H1 (cell line): ENCODE data around the gene S1PR3. TPM values are rescaled to one million over a fixed set of nuclear protein-coding genes. Genes with fewer than 3 reads are reported as not detected.

Experiments
- CTCF ChIA-PET: fragments of 300-600 bp; sonication (Branson Sonifier 250); formaldehyde crosslinking; loops from one replicate; lab custom pipeline; 2021; ENCODE audit not compliant: partially characterized antibody; lab: Charles Lee
- POLR2A ChIA-PET: fragments of 300-600 bp; sonication (Branson Sonifier 250); formaldehyde crosslinking; loops from one replicate; lab custom pipeline; 2021; ENCODE audit warnings: inconsistent platforms; ENCODE audit not compliant: partially characterized antibody; lab: Charles Lee
- DNase-seq, 2 experiments: peaks; one replicate each; pipeline versions ENCODE4 v3.0.0 to v3.0.0-alpha.2; 2010 to 2022; ENCODE audit warnings: low spot score in 2 of 2, low read depth in 1 of 2, mixed read lengths in 1 of 2
- FAIRE-seq: peaks from 2 replicates; lab custom pipeline; 2011; peaks lifted over from hg19 to GRCh38; lab: Jason Lieb, UNC
- H2AFZ ChIP-seq: 2 replicates; pipeline ENCODE4 v1.8.1; 2012; ENCODE audit warnings: low read length, inconsistent platforms
- H2AK5ac ChIP-seq: 2 replicates; pipeline ENCODE4 v1.6.1; 2013; ENCODE audit warnings: low read depth, low read length
- H2BK120ac ChIP-seq: replicated peaks from 2 replicates; pipeline ENCODE3; 2013; ENCODE audit warnings: low read depth, low read length, inconsistent platforms
- H2BK12ac ChIP-seq: 2 replicates; pipeline ENCODE4 v1.6.1; 2013; ENCODE audit warnings: low read depth, low read length
- H2BK15ac ChIP-seq: 2 replicates; pipeline ENCODE4 v1.6.1; 2013; ENCODE audit warnings: low read length
- H2BK20ac ChIP-seq: 2 replicates; pipeline ENCODE4 v1.6.1; 2013; ENCODE audit warnings: low read length
- H2BK5ac ChIP-seq: 2 replicates; pipeline ENCODE4 v1.6.1; 2013; ENCODE audit warnings: low read depth, low read length
- H3K14ac ChIP-seq: 2 replicates; pipeline ENCODE4 v1.6.1; 2013; ENCODE audit warnings: inconsistent platforms; ENCODE audit not compliant: insufficient read length
- H3K18ac ChIP-seq: 2 replicates; pipeline ENCODE4 v1.6.1; 2013; ENCODE audit warnings: low read length; ENCODE audit errors: extremely low read depth
- H3K23ac ChIP-seq: 2 replicates; pipeline ENCODE4 v1.6.1; 2013; ENCODE audit warnings: inconsistent platforms; ENCODE audit not compliant: insufficient read length
- H3K23me2 ChIP-seq: 2 replicates; pipeline ENCODE4 v1.6.1; 2013; ENCODE audit warnings: low read depth, low read length
- H3K27ac ChIP-seq: 2 replicates; pipeline ENCODE4 v1.6.1; 2011; ENCODE audit warnings: low read depth, low read length, inconsistent platforms
- H3K27me3 ChIP-seq, 4 experiments: replicated peaks in 1 of 4; 1 replicate in 1 of 4; 2 replicates in 3 of 4; pipeline versions ENCODE4 v1.6.1 to v1.8.1; 2011 to 2013; ENCODE audit warnings: low read length in 3 of 4, mild to moderate bottlenecking in 3 of 4, inconsistent platforms in 2 of 4, mixed read lengths in 2 of 4, moderate library complexity in 1 of 4; ENCODE audit not compliant: control insufficient read depth in 3 of 4, insufficient read depth in 3 of 4; ENCODE audit errors: extremely low read depth in 1 of 4
- H3K36me3 ChIP-seq, 4 experiments: 2 replicates each; pipeline versions ENCODE4 v1.6.1 to v1.8.1; 2011 to 2013; ENCODE audit warnings: mild to moderate bottlenecking in 4 of 4, low read length in 3 of 4, moderate library complexity in 2 of 4, control low read depth in 1 of 4, inconsistent platforms in 1 of 4; ENCODE audit not compliant: insufficient read depth in 4 of 4, control insufficient read depth in 2 of 4
- H3K4ac ChIP-seq: replicated peaks from 2 replicates; pipeline ENCODE3; 2013; ENCODE audit warnings: low read length, low read depth, mixed read lengths, inconsistent platforms; ENCODE audit not compliant: insufficient read length
- H3K4me1 ChIP-seq, 4 experiments: replicated peaks in 1 of 4; 1 replicate in 1 of 4; 2 replicates in 3 of 4; pipeline versions ENCODE4 v1.6.1 to v1.8.1; 2011 to 2013; ENCODE audit warnings: low read length in 3 of 4, inconsistent platforms in 2 of 4, mixed read lengths in 1 of 4; ENCODE audit not compliant: insufficient read depth in 4 of 4, control insufficient read depth in 3 of 4
- H3K4me2 ChIP-seq, 2 experiments: 2 replicates each; pipeline versions ENCODE4 v1.6.1 to v1.8.1; 2011 to 2013; ENCODE audit warnings: low read depth in 2 of 2, low read length in 2 of 2, control low read depth in 1 of 2, inconsistent platforms in 1 of 2, mild to moderate bottlenecking in 1 of 2; ENCODE audit not compliant: insufficient read depth in 1 of 2
- H3K4me3 ChIP-seq, 4 experiments: fragments of 200-600, 300-600 bp in 1 of 4; sonication (generic), shearing (Covaris generic), sonication (Bioruptor Twin) in 1 of 4; 2 replicates each; pipeline versions ENCODE4 v1.5.1 to v1.8.1; 2011 to 2016; ENCODE audit warnings: low read length in 4 of 4, low read depth in 3 of 4, control low read depth in 2 of 4, inconsistent platforms in 2 of 4, mild to moderate bottlenecking in 2 of 4, mixed read lengths in 1 of 4, moderate library complexity in 1 of 4; ENCODE audit not compliant: insufficient read depth in 2 of 4; ENCODE audit errors: extremely low read depth in 1 of 4
- H3K56ac ChIP-seq: replicated peaks from 2 replicates; pipeline ENCODE3; 2013; ENCODE audit warnings: low read depth, mild to moderate bottlenecking, mixed read lengths, low read length, inconsistent platforms; ENCODE audit not compliant: insufficient read length
- H3K79me1 ChIP-seq: 2 replicates; pipeline ENCODE4 v1.6.1; 2013; ENCODE audit warnings: low read depth, low read length, control low read depth
- H3K79me2 ChIP-seq, 2 experiments: 2 replicates each; pipeline versions ENCODE4 v1.6.1 to v1.8.1; 2012 to 2013; ENCODE audit warnings: low read length in 2 of 2, mild to moderate bottlenecking in 2 of 2, inconsistent platforms in 1 of 2; ENCODE audit not compliant: insufficient read depth in 2 of 2, control insufficient read depth in 1 of 2
- H3K9ac ChIP-seq, 4 experiments: replicated peaks in 1 of 4; 1 replicate in 1 of 4; 2 replicates in 3 of 4; pipeline versions ENCODE4 v1.6.1 to v1.8.1; 2011 to 2013; ENCODE audit warnings: low read depth in 3 of 4, low read length in 3 of 4, control low read depth in 2 of 4, mild to moderate bottlenecking in 2 of 4, moderate library complexity in 2 of 4, inconsistent platforms in 1 of 4; ENCODE audit errors: extremely low read depth in 1 of 4
- H3K9me3 ChIP-seq, 2 experiments: 2 replicates each; pipeline versions ENCODE4 v1.6.1 to v1.8.1; 2012 to 2013; ENCODE audit warnings: mild to moderate bottlenecking in 2 of 2, moderate library complexity in 2 of 2, control low read depth in 1 of 2, inconsistent platforms in 1 of 2, low read depth in 1 of 2, low read length in 1 of 2, mixed read lengths in 1 of 2; ENCODE audit not compliant: insufficient read depth in 2 of 2
- H4K20me1 ChIP-seq, 2 experiments: replicated peaks in 1 of 2; 2 replicates each; pipeline versions ENCODE3 to v1.8.1; 2011 to 2013; ENCODE audit warnings: inconsistent platforms in 2 of 2, low read length in 2 of 2, mild to moderate bottlenecking in 1 of 2; ENCODE audit not compliant: insufficient read depth in 2 of 2, control insufficient read depth in 1 of 2
- H4K5ac ChIP-seq: 2 replicates; pipeline ENCODE4 v1.6.1; 2013; ENCODE audit warnings: low read length, low read depth, mixed read lengths, inconsistent platforms; ENCODE audit not compliant: insufficient read length
- H4K8ac ChIP-seq: 2 replicates; pipeline ENCODE4 v1.8.0; 2013; ENCODE audit warnings: mild to moderate bottlenecking, moderate library complexity, low read length, inconsistent platforms; ENCODE audit not compliant: insufficient read depth; ENCODE audit errors: extremely low read depth
- H4K91ac ChIP-seq: replicated peaks from 2 replicates; pipeline ENCODE3; 2013; ENCODE audit warnings: low read length, mixed read lengths, inconsistent platforms; ENCODE audit not compliant: insufficient read length
- ATF3 ChIP-seq: IDR thresholded peaks from 2 replicates; pipeline ENCODE4 v1.6.1; 2011; ENCODE audit warnings: low read depth, mild to moderate bottlenecking, low read length; ENCODE audit not compliant: insufficient read depth
- BACH1 ChIP-seq: IDR thresholded peaks from 2 replicates; pipeline ENCODE4 v1.6.1; 2012; ENCODE audit warnings: low read length, improper control_type of control experiment
- CBX8 ChIP-seq: fragments of 300-800, 300-1000 bp; sonication (generic); IDR thresholded peaks from 2 replicates; pipeline ENCODE4 v1.7.1; 2016; ENCODE audit warnings: low read depth, low read length, borderline replicate concordance
- CHD1 ChIP-seq: IDR thresholded peaks from 2 replicates; pipeline ENCODE4 v1.6.1; 2012; ENCODE audit warnings: low read depth, low read length, improper control_type of control experiment
- CREB1 ChIP-seq: IDR thresholded peaks from 2 replicates; pipeline ENCODE4 v1.6.1; 2012; ENCODE audit warnings: inconsistent platforms
- EZH2 ChIP-seq: fragments of 200-600 bp; sonication (generic); IDR thresholded peaks from 2 replicates; pipeline ENCODE4 v1.7.1; 2012; ENCODE audit warnings: low read depth, mild to moderate bottlenecking, moderate library complexity, low read length, inconsistent platforms; ENCODE audit not compliant: severe bottlenecking
- HDAC6 ChIP-seq: IDR thresholded peaks from one replicate; pipeline ENCODE4 v1.7.1; 2012; ENCODE audit warnings: low read depth, mild to moderate bottlenecking, inconsistent platforms, low read length, moderate library complexity
- JUN ChIP-seq: IDR thresholded peaks from 2 replicates; pipeline ENCODE4 v1.6.1; 2011; ENCODE audit warnings: low read depth, mild to moderate bottlenecking, improper control_type of control experiment, low read length
- KDM5A ChIP-seq: fragments of 200-600 bp; IDR thresholded peaks from 2 replicates; pipeline ENCODE4 v1.7.1; 2012; ENCODE audit warnings: mild to moderate bottlenecking, low read length, inconsistent platforms, mixed read lengths
- MAX ChIP-seq: IDR thresholded peaks from 2 replicates; pipeline ENCODE4 v1.6.1; 2012; ENCODE audit warnings: inconsistent platforms
- POLR2AphosphoS5 ChIP-seq: IDR thresholded peaks from 2 replicates; pipeline ENCODE4 v1.6.1; 2011; ENCODE audit warnings: low read depth, low read length
- RFX5 ChIP-seq: IDR thresholded peaks from 2 replicates; pipeline ENCODE4 v1.6.1; 2011; ENCODE audit warnings: low read depth, low read length, improper control_type of control experiment, borderline replicate concordance
- SP4 ChIP-seq: IDR thresholded peaks from 2 replicates; pipeline ENCODE4 v1.6.1; 2012; ENCODE audit warnings: low read length, inconsistent platforms
- WGBS, 2 experiments: shearing (Covaris generic) in 1 of 2; methylation state at CpG; one replicate each; pipeline versions ENCODE4 v1.1.6 to v1.1.7; 2013 to 2015; ENCODE audit warnings: low lambda C conversion rate in 2 of 2, mixed read lengths in 2 of 2, inconsistent platforms in 1 of 2, low coverage in 1 of 2, missing lambda C conversion rate in 1 of 2; ENCODE audit not compliant: insufficient replicate concordance in 2 of 2, insufficient coverage in 1 of 2, insufficient read length in 1 of 2; ENCODE audit errors: extremely low coverage in 1 of 2, missing lambda C conversion rate in 1 of 2; 5-methylcytosine and 5-hydroxymethylcytosine counted together
- polyA plus RNA-seq, 7 experiments: library from polyadenylated mRNA; depleted of rRNA in 3 of 7; stranded (reverse) in 5 of 7; unstranded in 2 of 7; fragments of >200 nt in 5 of 7; fragments of 200-250 nt in 2 of 7; gene quantifications; 1 replicate in 5 of 7; 2 replicates in 1 of 7; 4 replicates in 1 of 7; pipeline versions ENCODE4 v1.2.1 to v1.2.3, GENCODE V29; 2011 to 2013; ENCODE audit warnings: missing spikeins in 2 of 7, mixed read lengths in 2 of 7
- total RNA-seq: library from RNA; stranded (reverse); fragmentation: NEBNext Ultra II Directional; extraction: Animal tissue kit (Norgen Biotek cat#: 25700); gene quantifications from 2 replicates; pipeline ENCODE4 v1.2.1, GENCODE V29; 2021

S1PR3 gene
- total and polyA plus RNA-seq, 2 of the 8 experiments (the other 6 are each of a cell fraction or from before 2014, with no cell fraction given), result 3.7 to 6.4 TPM

DNA sequence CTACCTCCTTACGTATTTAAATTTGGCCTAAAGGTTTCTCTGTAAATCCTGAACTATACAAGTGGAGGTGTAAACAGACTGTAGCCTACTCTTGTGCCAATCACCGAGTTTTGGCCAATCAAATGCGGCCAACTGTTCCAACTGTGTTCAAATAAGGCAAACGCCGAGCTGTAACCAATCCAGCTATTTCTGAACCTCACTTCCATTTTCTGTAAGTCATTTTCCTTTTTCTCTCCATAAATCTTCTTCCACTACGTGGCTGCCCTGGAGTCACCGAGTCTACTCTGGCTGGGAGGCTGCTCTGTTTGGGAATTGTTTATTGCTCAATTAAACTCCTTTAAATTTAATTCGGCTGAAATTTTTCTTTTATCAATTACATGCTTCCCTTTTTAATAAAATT is 58.4 kb downstream of the S1PR3 start:
- no peak overlapping the region for H3K9ac ChIP-seq
- 92% methylated on average over 8 of the region's 8 CpGs; no CpG with 5 or more reads in 1 of the 2 experiments for WGBS, 2 experiments
- no peaks in the 10 kb centered on the region for H3K79me2 ChIP-seq
- no peak overlapping the region for H2AK5ac ChIP-seq
- no peak overlapping the region for H3K4ac ChIP-seq
- no peaks in the 10 kb centered on the region for H3K27me3 ChIP-seq
- DNase-seq (no peak), FAIRE-seq (no peak)
- no peak overlapping the region for H3K14ac ChIP-seq
- H2BK20ac ChIP-seq, result no peak overlapping the region
- H3K4me2 ChIP-seq, result no peak overlapping the region
- no peaks in the 10 kb centered on the region for H3K9me3 ChIP-seq
- no peaks in the 10 kb centered on the region for H3K36me3 ChIP-seq
- no peaks in the 10 kb centered on the region for H3K4me1 ChIP-seq
- H3K79me1 ChIP-seq, result no peaks in the 10 kb centered on the region
- H2BK12ac ChIP-seq, result no peak overlapping the region
- H2BK15ac ChIP-seq, result no peak overlapping the region
- no peak overlapping the region for H4K91ac ChIP-seq
- no peak overlapping the region for H4K5ac ChIP-seq
- H3K23ac ChIP-seq, result no peak overlapping the region
- CTCF ChIA-PET, result interaction anchor here (1.0 to 1.6 kb wide), 3 partner anchors 17 to 217 kb away, joined by 3 to 6 read pairs (median 3); no protein-coding TSS in a partner anchor
- TF ChIP-seq ATF3, result no peak
- no peak for TF ChIP-seq SP4
- TF ChIP-seq EZH2, result no peak
- TF ChIP-seq HDAC6, result no peak
- TF ChIP-seq CBX8, result no peak
- no peak for TF ChIP-seq RFX5
- no peak for TF ChIP-seq MAX
- TF ChIP-seq KDM5A, result no peak
- no peak for TF ChIP-seq JUN
- no peak for TF ChIP-seq CREB1
- no peak for TF ChIP-seq POLR2AphosphoS5
- TF ChIP-seq CHD1, result no peak
- no peak for TF ChIP-seq BACH1
- no peak overlapping the region for H2BK120ac ChIP-seq
- H3K27ac ChIP-seq, result no peak overlapping the region
- no peak overlapping the region for H3K56ac ChIP-seq
- H3K18ac ChIP-seq, result no peak overlapping the region
- H2AFZ ChIP-seq, result no peak overlapping the region
- no peaks in the 10 kb centered on the region for H4K20me1 ChIP-seq
- H2BK5ac ChIP-seq, result no peak overlapping the region
- no peak overlapping the region for H3K4me3 ChIP-seq
- no peaks in the 10 kb centered on the region for H3K23me2 ChIP-seq
- no peak overlapping the region for H4K8ac ChIP-seq
- POLR2A ChIA-PET, result no interaction called here
